Type B pancreatic cell (in vitro differentiated cells): ENCODE data around the gene SV2C. TPM values are rescaled to one million over a fixed set of nuclear protein-coding genes. Genes with fewer than 3 reads are reported as not detected.

Experiments used
- DNase-seq: peaks from one replicate; pipeline ENCODE4 v3.0.0; 2021; ENCODE audit warnings: mixed read lengths; ENCODE audit not compliant: unreplicated experiment; ENCODE audit errors: extremely low spot score
- H3K27ac Mint-ChIP-seq: 2 replicates; pipeline ENCODE4 v1.8.0; 2021; ENCODE audit warnings: mild to moderate bottlenecking, mixed read lengths
- H3K27me3 Mint-ChIP-seq: 2 replicates; pipeline ENCODE4 v1.8.0; 2021; ENCODE audit warnings: mixed read lengths
- H3K36me3 Mint-ChIP-seq: 2 replicates; pipeline ENCODE4 v1.8.0; 2021; ENCODE audit warnings: mixed read lengths
- H3K4me1 Mint-ChIP-seq: one replicate; pipeline ENCODE4 v1.8.0; 2021; ENCODE audit warnings: mixed read lengths; ENCODE audit not compliant: unreplicated experiment
- H3K4me3 Mint-ChIP-seq: 2 replicates; pipeline ENCODE4 v1.8.0; 2021; ENCODE audit warnings: mild to moderate bottlenecking, mixed read lengths
- H3K9me3 Mint-ChIP-seq: 2 replicates; pipeline ENCODE4 v1.8.0; 2021; ENCODE audit warnings: mixed read lengths
- total RNA-seq: library from RNA; stranded (reverse); gene quantifications from 2 replicates; pipeline ENCODE4 v1.2.1, GENCODE V29; 2021; ENCODE audit warnings: low replicate concordance
- TF ChIP-seq, protein P1 (sequence below): fragments of 200-600 bp; sonication (generic); conservative IDR thresholded peaks from 2 replicates; pipeline ENCODE4 v1.5.0; 2021; ENCODE audit warnings: antibody characterized with exemption, mild to moderate bottlenecking

SV2C gene
- total RNA-seq, 1 donor from 2014 or later: 6.9 TPM

DNA sequence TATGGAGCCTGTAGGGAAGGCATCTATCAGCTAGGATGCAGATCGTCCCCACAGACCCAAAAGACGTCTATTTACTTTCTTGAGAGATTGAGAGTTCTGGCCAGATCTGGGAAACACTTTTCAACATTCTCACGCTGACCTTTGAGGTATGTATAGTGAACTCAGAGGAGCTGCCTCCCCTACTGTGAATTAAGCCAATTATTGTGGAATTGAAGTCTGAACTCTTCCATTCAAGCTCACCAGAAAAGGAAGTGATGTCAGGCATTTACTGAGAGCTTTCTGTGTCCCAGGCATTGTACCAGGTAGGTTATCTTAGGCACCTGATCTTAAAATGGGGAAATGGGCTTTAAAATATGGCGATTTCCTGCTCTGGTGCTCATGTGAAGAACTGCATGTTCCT is 136.5 kb downstream of the SV2C start:
- TF ChIP-seq, protein P1, sequence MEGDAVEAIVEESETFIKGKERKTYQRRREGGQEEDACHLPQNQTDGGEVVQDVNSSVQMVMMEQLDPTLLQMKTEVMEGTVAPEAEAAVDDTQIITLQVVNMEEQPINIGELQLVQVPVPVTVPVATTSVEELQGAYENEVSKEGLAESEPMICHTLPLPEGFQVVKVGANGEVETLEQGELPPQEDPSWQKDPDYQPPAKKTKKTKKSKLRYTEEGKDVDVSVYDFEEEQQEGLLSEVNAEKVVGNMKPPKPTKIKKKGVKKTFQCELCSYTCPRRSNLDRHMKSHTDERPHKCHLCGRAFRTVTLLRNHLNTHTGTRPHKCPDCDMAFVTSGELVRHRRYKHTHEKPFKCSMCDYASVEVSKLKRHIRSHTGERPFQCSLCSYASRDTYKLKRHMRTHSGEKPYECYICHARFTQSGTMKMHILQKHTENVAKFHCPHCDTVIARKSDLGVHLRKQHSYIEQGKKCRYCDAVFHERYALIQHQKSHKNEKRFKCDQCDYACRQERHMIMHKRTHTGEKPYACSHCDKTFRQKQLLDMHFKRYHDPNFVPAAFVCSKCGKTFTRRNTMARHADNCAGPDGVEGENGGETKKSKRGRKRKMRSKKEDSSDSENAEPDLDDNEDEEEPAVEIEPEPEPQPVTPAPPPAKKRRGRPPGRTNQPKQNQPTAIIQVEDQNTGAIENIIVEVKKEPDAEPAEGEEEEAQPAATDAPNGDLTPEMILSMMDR: no peak
- no peak overlapping the region for H3K4me3 Mint-ChIP-seq
- no peaks in the 10 kb centered on the region for H3K9me3 Mint-ChIP-seq
- no peaks in the 10 kb centered on the region for H3K4me1 Mint-ChIP-seq
- no peaks in the 10 kb centered on the region for H3K27me3 Mint-ChIP-seq
- no peak overlapping the region for H3K27ac Mint-ChIP-seq
- no peaks in the 10 kb centered on the region for H3K36me3 Mint-ChIP-seq
- DNase-seq: no peak

DNA sequence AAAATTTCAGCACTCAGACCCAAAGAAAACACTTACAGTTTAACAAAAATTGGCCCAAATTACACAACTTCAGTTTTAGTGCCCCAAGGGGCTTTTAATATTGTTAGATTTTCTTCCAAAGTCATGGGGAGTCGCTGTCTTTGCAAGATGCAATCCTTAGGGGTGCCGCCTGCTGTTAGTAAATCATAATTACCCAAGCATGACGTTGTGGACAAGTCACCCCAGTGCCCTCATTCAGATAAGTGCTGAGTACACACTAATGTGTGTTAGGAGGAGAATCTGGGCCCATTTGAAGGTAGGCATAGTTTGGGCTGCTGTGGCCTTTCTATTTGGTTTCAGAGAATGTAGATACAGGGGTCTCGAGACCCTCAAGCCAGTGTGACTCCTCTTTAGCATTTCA is 138.1 kb downstream of the SV2C start:
- Mint-ChIP-seq H3K27ac (no peak overlapping the region), H3K4me3 (no peak overlapping the region), H3K27me3 (no peaks in the 10 kb centered on the region), H3K36me3 (no peaks in the 10 kb centered on the region), H3K9me3 (no peaks in the 10 kb centered on the region), H3K4me1 (no peaks in the 10 kb centered on the region)
- no peak for DNase-seq
- TF ChIP-seq, protein P1: no peak

DNA sequence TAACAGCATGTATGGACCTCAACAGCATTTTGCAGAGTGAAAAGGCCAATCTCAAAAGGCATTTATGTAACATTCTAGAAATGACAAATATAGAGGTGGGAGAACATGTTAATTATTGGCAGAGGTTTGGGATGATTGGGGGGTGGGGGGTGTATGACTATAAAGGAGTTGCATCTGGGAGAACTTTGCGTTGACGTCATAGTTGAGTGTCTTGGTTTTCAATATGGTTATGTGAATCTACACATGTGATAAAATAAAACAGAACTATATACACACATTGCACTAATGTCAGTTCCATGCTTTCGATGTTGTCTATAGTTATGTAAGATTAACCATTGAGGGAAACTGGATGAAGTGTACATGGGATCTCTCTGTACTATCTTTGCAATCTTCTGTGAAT is 139.1 kb downstream of the SV2C start:
- TF ChIP-seq, protein P1: no peak
- no peak for DNase-seq
- no peaks in the 10 kb centered on the region for H3K9me3 Mint-ChIP-seq
- no peaks in the 10 kb centered on the region for H3K36me3 Mint-ChIP-seq
- H3K4me1 Mint-ChIP-seq: no peaks in the 10 kb centered on the region
- no peak overlapping the region for H3K4me3 Mint-ChIP-seq
- no peak overlapping the region for H3K27ac Mint-ChIP-seq
- no peaks in the 10 kb centered on the region for H3K27me3 Mint-ChIP-seq

GRCh38 chr5:76223696-76224095 is 140.5 kb downstream of the SV2C start:
- no peak overlapping the region for H3K27ac Mint-ChIP-seq
- H3K4me3 Mint-ChIP-seq: no peak overlapping the region
- H3K27me3 Mint-ChIP-seq: peaks cover 4% of the 10 kb centered on the region
- H3K4me1 Mint-ChIP-seq: peaks cover 7% of the 10 kb centered on the region
- H3K36me3 Mint-ChIP-seq: no peaks in the 10 kb centered on the region
- H3K9me3 Mint-ChIP-seq: no peaks in the 10 kb centered on the region
- DNase-seq: no peak
- TF ChIP-seq, protein P1: no peak

DNA sequence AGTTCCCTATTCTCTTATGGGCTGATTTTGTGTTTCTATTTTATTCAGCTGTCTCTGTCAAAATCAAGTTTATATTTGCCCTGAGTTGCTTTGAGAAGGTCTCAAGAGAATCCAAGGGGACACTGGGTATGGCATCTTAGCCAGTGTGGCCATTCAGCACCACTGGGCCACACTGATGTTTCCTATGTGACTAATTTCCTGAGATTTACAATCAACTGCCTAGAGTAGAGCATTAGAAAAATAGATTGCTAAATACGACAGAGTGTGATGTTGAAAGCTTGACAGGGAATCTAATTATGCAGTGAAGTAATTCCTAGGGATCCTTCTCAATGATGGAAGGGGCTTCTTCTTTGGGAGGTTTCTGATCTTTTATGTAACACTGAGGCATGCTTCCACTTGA is 141.7 kb downstream of the SV2C start:
- Mint-ChIP-seq H3K27ac (no peak overlapping the region), H3K4me1 (peaks cover 7% of the 10 kb centered on the region)

More for the DNA sequence above, 141.7 kb downstream of the SV2C start:
- TF ChIP-seq, protein P1: no peak
- DNase-seq: no peak
- no peak overlapping the region for H3K4me3 Mint-ChIP-seq
- peaks cover 2% of the 10 kb centered on the region for H3K36me3 Mint-ChIP-seq
- H3K27me3 Mint-ChIP-seq: peaks cover 6% of the 10 kb centered on the region
- H3K9me3 Mint-ChIP-seq: no peaks in the 10 kb centered on the region
